ENCODE results near the gene COPZ1. TPM values are rescaled to one million over a fixed set of nuclear protein-coding genes. Genes with fewer than 3 reads are reported as not detected.

The COPZ1 gene
- total and polyA plus RNA-seq, 4 donors, result 54.1 to 72.1 (median 67.2) TPM

- DNase-seq (no peak), ATAC-seq (ENCODE audit: low FRiP score) (no peak)
- no peaks in the 10 kb centered on the region for H3K9me3 ChIP-seq (ENCODE audit: control insufficient read depth, low read length)
- H3K4me1 ChIP-seq (ENCODE audit: control insufficient read depth in 1 of 2, insufficient read depth in 2 of 2, low read length in 2 of 2), result no peaks in the 10 kb centered on the region
- 19 to 24% methylated on average over 5 of the region's 5 CpGs for WGBS, 2 donors
- no peak overlapping the region for H3K27ac ChIP-seq (ENCODE audit: low read depth in 1 of 2, low read length in 2 of 2)
- intact Hi-C loops (cut with DNase I), result loop anchor here (10.0 kb wide), 1 partner anchor 113 kb away; no protein-coding TSS in a partner anchor
- H3K27me3 ChIP-seq (ENCODE audit: control insufficient read depth in 1 of 2, insufficient read depth in 2 of 2, low read length in 1 of 2), result no peaks in the 10 kb centered on the region
- no peaks in the 10 kb centered on the region for H3K36me3 ChIP-seq (ENCODE audit: control insufficient read depth in 1 of 2, insufficient read depth in 2 of 2, low read length in 1 of 2)
- no peak overlapping the region for H3K4me3 ChIP-seq (ENCODE audit: low read length in 2 of 2)
These were observed 43.2 kb downstream of the COPZ1 start for GRCh38 chr12:54368025-54368708.

GRCh38 chr12:54368709-54369596 lies 44.0 kb downstream of the COPZ1 start:
- no peak overlapping the region for H3K4me3 ChIP-seq (ENCODE audit: low read length in 2 of 2)
- WGBS, 2 donors, result 11 to 18% methylated on average over 40 of the region's 40 CpGs
- no peak overlapping the region for H3K27ac ChIP-seq (ENCODE audit: low read depth in 1 of 2, low read length in 2 of 2)
- DNase-seq (peak; percentile 95 to 98), ATAC-seq (ENCODE audit: low FRiP score) (peak; percentile 86)
- no peaks in the 10 kb centered on the region for H3K36me3 ChIP-seq (ENCODE audit: control insufficient read depth in 1 of 2, insufficient read depth in 2 of 2, low read length in 1 of 2)
- intact Hi-C loops (cut with DNase I), result loop anchor here (10.0 kb wide), 1 partner anchor 114 kb away; no protein-coding TSS in a partner anchor
- H3K9me3 ChIP-seq (ENCODE audit: control insufficient read depth, low read length), result no peaks in the 10 kb centered on the region
- H3K27me3 ChIP-seq (ENCODE audit: control insufficient read depth in 1 of 2, insufficient read depth in 2 of 2, low read length in 1 of 2), result no peaks in the 10 kb centered on the region
- H3K4me1 ChIP-seq (ENCODE audit: control insufficient read depth in 1 of 2, insufficient read depth in 2 of 2, low read length in 2 of 2), result no peaks in the 10 kb centered on the region

- H3K4me3 ChIP-seq (ENCODE audit: low read length in 2 of 2), result peak overlapping the region in 1 of 2 donors; percentile 54
- H3K9me3 ChIP-seq (ENCODE audit: control insufficient read depth, low read length), result no peaks in the 10 kb centered on the region
- no peaks in the 10 kb centered on the region for H3K27me3 ChIP-seq (ENCODE audit: control insufficient read depth in 1 of 2, insufficient read depth in 2 of 2, low read length in 1 of 2)
- no peaks in the 10 kb centered on the region for H3K36me3 ChIP-seq (ENCODE audit: control insufficient read depth in 1 of 2, insufficient read depth in 2 of 2, low read length in 1 of 2)
- DNase-seq (peak in 1 of 2 donors; percentile 67), ATAC-seq (ENCODE audit: low FRiP score) (peak; percentile 39)
- H3K27ac ChIP-seq (ENCODE audit: low read depth in 1 of 2, low read length in 2 of 2), result no peak overlapping the region
- 19 to 22% methylated on average over 18 to 21 of the region's 21 CpGs for WGBS, 2 donors
- intact Hi-C loops (cut with DNase I), result loop anchor here (10.0 kb wide), 1 partner anchor 115 kb away; no protein-coding TSS in a partner anchor
- H3K4me1 ChIP-seq (ENCODE audit: control insufficient read depth in 1 of 2, insufficient read depth in 2 of 2, low read length in 2 of 2), result no peaks in the 10 kb centered on the region
These were observed 44.7 kb downstream of the COPZ1 start for GRCh38 chr12:54369597-54370131.

GRCh38 chr12:54370171-54370730 lies 45.3 kb downstream of the COPZ1 start:
- Histone ChIP-seq H3K4me3 (ENCODE audit: low read length in 2 of 2) (peak overlapping the region in 1 of 2 donors; percentile 54), H3K27ac (ENCODE audit: low read depth in 1 of 2, low read length in 2 of 2) (no peak overlapping the region), H3K4me1 (ENCODE audit: control insufficient read depth in 1 of 2, insufficient read depth in 2 of 2, low read length in 2 of 2) (no peaks in the 10 kb centered on the region), H3K36me3 (ENCODE audit: control insufficient read depth in 1 of 2, insufficient read depth in 2 of 2, low read length in 1 of 2) (no peaks in the 10 kb centered on the region), H3K27me3 (ENCODE audit: control insufficient read depth in 1 of 2, insufficient read depth in 2 of 2, low read length in 1 of 2) (no peaks in the 10 kb centered on the region), H3K9me3 (ENCODE audit: control insufficient read depth, low read length) (no peaks in the 10 kb centered on the region)
- 2 to 7% methylated on average over 37 to 44 of the region's 44 CpGs for WGBS, 2 donors
- intact Hi-C loops (cut with DNase I), result no loop called here
- ATAC-seq (ENCODE audit: low FRiP score) (peak; percentile 90), DNase-seq (peak; percentile 91 to 95)

- Histone ChIP-seq H3K9me3 (ENCODE audit: control insufficient read depth, low read length) (no peaks in the 10 kb centered on the region), H3K36me3 (ENCODE audit: control insufficient read depth in 1 of 2, insufficient read depth in 2 of 2, low read length in 1 of 2) (no peaks in the 10 kb centered on the region), H3K27ac (ENCODE audit: low read depth in 1 of 2, low read length in 2 of 2) (no peak overlapping the region), H3K4me3 (ENCODE audit: low read length in 2 of 2) (no peak overlapping the region), H3K4me1 (ENCODE audit: control insufficient read depth in 1 of 2, insufficient read depth in 2 of 2, low read length in 2 of 2) (no peaks in the 10 kb centered on the region), H3K27me3 (ENCODE audit: control insufficient read depth in 1 of 2, insufficient read depth in 2 of 2, low read length in 1 of 2) (no peaks in the 10 kb centered on the region)
- DNase-seq, result peak; percentile 70 to 85
- 45 to 53% methylated on average over 3 to 5 of the region's 5 CpGs for WGBS, 2 donors
- ATAC-seq (ENCODE audit: low FRiP score), result no peak
- intact Hi-C loops (cut with DNase I), result no loop called here
These were observed 46.6 kb downstream of the COPZ1 start for GRCh38 chr12:54371328-54372112.

DNA sequence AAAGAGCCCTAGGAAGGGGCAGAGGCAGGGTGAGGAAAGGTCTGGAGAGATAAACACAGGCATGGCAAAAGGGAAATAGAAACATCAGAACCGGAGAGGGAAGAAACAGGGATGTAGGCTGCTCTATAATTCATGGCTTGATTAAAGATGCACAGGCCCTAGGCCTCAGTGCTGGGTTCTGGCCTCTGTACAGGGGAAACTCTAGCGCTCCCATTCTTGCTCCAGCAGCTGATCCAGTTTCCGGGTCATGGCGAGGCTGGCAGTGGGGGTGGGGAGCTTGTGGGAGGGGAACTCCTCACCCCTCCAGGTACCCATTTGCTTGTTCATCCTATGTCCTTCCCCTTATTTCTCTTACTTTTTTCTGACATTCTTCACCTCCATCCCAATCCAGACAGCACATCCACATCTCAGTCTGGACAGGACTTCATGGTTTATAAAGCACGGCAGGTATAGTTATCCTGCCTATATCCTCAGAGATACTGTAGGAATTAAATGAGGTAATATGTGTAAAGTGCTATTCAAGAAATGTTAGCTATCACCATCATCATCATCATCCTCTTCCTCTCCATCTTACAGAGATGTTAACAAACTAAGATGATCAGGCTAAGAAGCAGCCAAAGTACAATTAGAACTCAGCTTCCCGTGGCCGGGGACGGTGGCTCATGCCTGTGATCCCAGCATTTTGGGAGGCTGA lies 47.3 kb downstream of the COPZ1 start:
- Histone ChIP-seq H3K4me1 (ENCODE audit: control insufficient read depth in 1 of 2, insufficient read depth in 2 of 2, low read length in 2 of 2) (no peaks in the 10 kb centered on the region), H3K27ac (ENCODE audit: low read depth in 1 of 2, low read length in 2 of 2) (no peak overlapping the region), H3K9me3 (ENCODE audit: control insufficient read depth, low read length) (no peaks in the 10 kb centered on the region), H3K4me3 (ENCODE audit: low read length in 2 of 2) (no peak overlapping the region), H3K27me3 (ENCODE audit: control insufficient read depth in 1 of 2, insufficient read depth in 2 of 2, low read length in 1 of 2) (no peaks in the 10 kb centered on the region), H3K36me3 (ENCODE audit: control insufficient read depth in 1 of 2, insufficient read depth in 2 of 2, low read length in 1 of 2) (no peaks in the 10 kb centered on the region)
- DNase-seq, result no peak
- 66 to 69% methylated on average over 8 of the region's 8 CpGs for WGBS, 2 donors
- intact Hi-C loops (cut with DNase I), result no loop called here
- no peak for ATAC-seq (ENCODE audit: low FRiP score)

GRCh38 chr12:54373649-54374561 lies 49.0 kb downstream of the COPZ1 start:
- Histone ChIP-seq H3K4me3 (ENCODE audit: low read length in 2 of 2) (no peak overlapping the region), H3K36me3 (ENCODE audit: control insufficient read depth in 1 of 2, insufficient read depth in 2 of 2, low read length in 1 of 2) (no peaks in the 10 kb centered on the region), H3K27ac (ENCODE audit: low read depth in 1 of 2, low read length in 2 of 2) (no peak overlapping the region), H3K4me1 (ENCODE audit: control insufficient read depth in 1 of 2, insufficient read depth in 2 of 2, low read length in 2 of 2) (no peaks in the 10 kb centered on the region), H3K27me3 (ENCODE audit: control insufficient read depth in 1 of 2, insufficient read depth in 2 of 2, low read length in 1 of 2) (no peaks in the 10 kb centered on the region), H3K9me3 (ENCODE audit: control insufficient read depth, low read length) (no peaks in the 10 kb centered on the region)
- intact Hi-C loops (cut with DNase I), result no loop called here
- no peak for ATAC-seq (ENCODE audit: low FRiP score)
- 94% methylated on average over 10 of the region's 10 CpGs for WGBS, 2 donors
- no peak for DNase-seq

Measured in aorta (tissue), 5 donors.